SJSA1 (cell line): ENCODE measurements around the gene TNS1. TPM values are rescaled to one million over a fixed set of nuclear protein-coding genes. Genes with fewer than 3 reads are reported as not detected.

ENCODE experiments used
- DNase-seq, 2 experiments: peaks; one replicate each; pipeline ENCODE4 v3.0.0-alpha.2; 2015 to 2020; ENCODE audit warnings: low spot score in 2 of 2, low read depth in 1 of 2
- H3K27ac ChIP-seq: fragments of 250-450 bp; sonication (Bioruptor Pico); 2 replicates; pipeline ENCODE4 v1.5.1; 2020; ENCODE audit warnings: mild to moderate bottlenecking, moderate library complexity
- H3K27me3 ChIP-seq: fragments of 250-450 bp; sonication (Bioruptor Pico); replicated peaks from 2 replicates; pipeline ENCODE4 v1.5.1; 2020; ENCODE audit warnings: mild to moderate bottlenecking, moderate library complexity
- H3K36me3 ChIP-seq: fragments of 250-450 bp; sonication (Bioruptor Pico); 2 replicates; pipeline ENCODE4 v1.5.1; 2020; ENCODE audit warnings: mild to moderate bottlenecking
- H3K4me1 ChIP-seq: fragments of 250-450 bp; sonication (Bioruptor Pico); replicated peaks from 2 replicates; pipeline ENCODE4 v1.6.1; 2021; ENCODE audit warnings: mild to moderate bottlenecking
- H3K4me3 ChIP-seq: fragments of 250-450 bp; sonication (Bioruptor Pico); 2 replicates; pipeline ENCODE4 v1.5.1; 2020; ENCODE audit warnings: mild to moderate bottlenecking
- H3K9me3 ChIP-seq: fragments of 250-450 bp; sonication (Bioruptor Pico); replicated peaks from 2 replicates; pipeline ENCODE4 v1.5.1; 2020; ENCODE audit warnings: mild to moderate bottlenecking
- total RNA-seq: library from RNA; depleted of rRNA; stranded (reverse); fragments of >200 nt; shearing (Covaris generic); gene quantifications from 2 replicates; pipeline ENCODE4 v1.2.3, GENCODE V29; 2014; rRNA removed

Gene TNS1
- total RNA-seq, 1 experiment from 2014 or later: 9.8 TPM

DNA sequence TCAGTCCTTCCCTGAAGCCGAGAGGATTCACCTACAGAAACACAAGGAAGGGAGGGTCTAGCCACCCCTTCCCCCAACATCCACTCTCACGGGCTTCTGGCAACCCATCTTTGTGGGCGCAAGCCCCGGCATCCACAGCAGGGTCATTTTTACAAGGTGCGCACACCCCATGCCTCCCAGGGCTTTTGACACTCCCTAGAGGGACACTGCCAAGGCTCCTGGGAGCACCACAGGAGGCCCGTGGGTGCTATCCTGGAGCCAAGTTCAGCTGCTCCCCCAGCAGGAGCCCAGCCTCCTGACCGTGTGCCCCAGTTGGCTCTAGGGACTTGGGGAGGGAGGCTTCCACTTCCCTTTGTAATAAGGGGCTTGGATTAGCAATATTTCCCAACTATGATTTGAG is 251.6 kb downstream of the TNS1 start:
- Histone ChIP-seq H3K4me1 (no peaks in the 10 kb centered on the region), H3K27me3 (no peaks in the 10 kb centered on the region), H3K4me3 (no peak overlapping the region), H3K27ac (no peak overlapping the region), H3K36me3 (no peaks in the 10 kb centered on the region), H3K9me3 (no peaks in the 10 kb centered on the region)
- no peak for DNase-seq

Other genes starting within 250 kb of the TNS1 start
- gene RUFY4, start 66.3 kb upstream of the TNS1 start, total RNA-seq: not detected in 2 replicates
- gene CXCR2, start 123.0 kb upstream of the TNS1 start, total RNA-seq: not detected in 2 replicates
- not detected in 2 replicates for gene CXCR1, start 164.0 kb upstream of the TNS1 start, total RNA-seq
- gene ARPC2, start 214.2 kb upstream of the TNS1 start, total RNA-seq: 490 and 702 TPM in 2 replicates